ACC112 (cell line): ENCODE results near the gene TRABD2B.

ENCODE experiments used
- H2AFZ ChIP-seq: fragments of 200-600 bp; sonication (generic); one replicate; pipeline ENCODE4 v1.6.0; 2017; ENCODE audit warnings: antibody characterized with exemption, low read length; ENCODE audit not compliant: unreplicated experiment
- H3K27ac ChIP-seq: fragments of 200-600 bp; sonication (generic); 2 replicates; pipeline ENCODE4 v1.5.1; 2014; ENCODE audit warnings: low read depth, mild to moderate bottlenecking, antibody characterized with exemption, low read length, moderate library complexity
- H3K27me3 ChIP-seq: fragments of 200-600 bp; sonication (generic); 2 replicates; pipeline ENCODE4 v1.6.1; 2014; ENCODE audit warnings: mild to moderate bottlenecking, antibody characterized with exemption, low read length, moderate library complexity, mixed read lengths; ENCODE audit not compliant: insufficient read depth
- H3K36me3 ChIP-seq: fragments of 200-600 bp; sonication (generic); 2 replicates; pipeline ENCODE4 v1.6.1; 2016; ENCODE audit warnings: mild to moderate bottlenecking, antibody characterized with exemption, low read length, moderate library complexity, mixed read lengths; ENCODE audit not compliant: insufficient read depth
- H3K4me1 ChIP-seq: fragments of 200-600 bp; sonication (generic); one replicate; pipeline ENCODE4 v1.6.1; 2016; ENCODE audit warnings: low read length, mixed read lengths; ENCODE audit not compliant: insufficient read depth, unreplicated experiment, control insufficient read depth
- H3K4me3 ChIP-seq: fragments of 200-600 bp; sonication (generic); 2 replicates; pipeline ENCODE4 v1.5.1; 2014; ENCODE audit warnings: mild to moderate bottlenecking, low read depth, low read length
- H3K79me2 ChIP-seq: fragments of 200-600 bp; sonication (generic); one replicate; pipeline ENCODE4 v1.6.0; 2016; ENCODE audit warnings: low read length; ENCODE audit not compliant: control insufficient read depth, unreplicated experiment, insufficient read depth

The TRABD2B gene

DNA sequence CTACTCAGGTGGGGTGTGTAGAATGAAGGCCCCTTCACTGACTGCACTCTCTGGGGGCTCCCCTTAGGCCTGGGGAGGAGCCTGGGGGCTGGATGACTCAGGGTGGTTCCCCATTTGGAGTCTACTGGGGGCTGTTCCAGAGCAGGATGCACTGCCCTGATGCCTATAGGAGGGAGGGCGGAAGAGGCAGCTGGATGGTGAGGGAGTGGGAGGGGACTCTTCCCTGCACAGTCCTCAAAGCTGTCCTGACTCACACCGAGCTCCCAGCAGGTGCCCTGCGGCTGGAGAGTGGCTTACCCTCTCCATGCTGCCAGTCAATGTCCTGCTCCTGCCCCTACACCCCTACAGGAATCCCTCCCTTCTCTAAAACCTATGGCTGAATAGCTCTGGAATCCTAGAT, 204.4 kb downstream of the TRABD2B start:
- H3K4me1 ChIP-seq = no peaks in the 10 kb centered on the region
- no peak overlapping the region for H2AFZ ChIP-seq
- no peaks in the 10 kb centered on the region for H3K36me3 ChIP-seq
- H3K27me3 ChIP-seq = no peaks in the 10 kb centered on the region
- no peaks in the 10 kb centered on the region for H3K79me2 ChIP-seq
- H3K4me3 ChIP-seq = no peak overlapping the region
- H3K27ac ChIP-seq = no peak overlapping the region

GRCh38 chr1:47791879-47792608, 205.1 kb downstream of the TRABD2B start:
- Histone ChIP-seq H2AFZ (no peak overlapping the region), H3K79me2 (no peaks in the 10 kb centered on the region), H3K36me3 (no peaks in the 10 kb centered on the region), H3K4me1 (no peaks in the 10 kb centered on the region), H3K27ac (no peak overlapping the region), H3K27me3 (no peaks in the 10 kb centered on the region), H3K4me3 (no peak overlapping the region)

DNA sequence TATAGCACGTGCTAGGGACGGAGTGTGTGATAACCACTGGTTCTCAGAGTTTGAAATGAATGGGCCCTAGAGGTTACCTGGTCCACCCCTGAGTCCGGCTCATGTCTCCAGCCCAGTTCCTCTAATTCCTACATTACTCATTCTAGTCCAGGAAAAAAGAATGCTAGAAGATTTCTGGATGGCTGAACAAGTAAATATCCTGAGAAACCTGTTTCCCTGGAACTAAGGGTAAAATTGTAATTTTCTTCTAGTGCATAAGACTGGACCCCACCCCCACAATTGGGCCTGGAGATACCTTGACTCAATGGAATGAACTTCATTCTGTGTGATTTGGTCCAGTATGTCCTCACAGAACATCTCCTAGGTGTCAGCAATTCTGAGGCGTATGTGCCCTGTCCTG, 208.4 kb downstream of the TRABD2B start:
- H3K27ac ChIP-seq = no peak overlapping the region
- H3K36me3 ChIP-seq = no peaks in the 10 kb centered on the region
- no peaks in the 10 kb centered on the region for H3K4me1 ChIP-seq
- no peak overlapping the region for H3K4me3 ChIP-seq
- H3K79me2 ChIP-seq = no peaks in the 10 kb centered on the region
- no peaks in the 10 kb centered on the region for H3K27me3 ChIP-seq
- no peak overlapping the region for H2AFZ ChIP-seq

GRCh38 chr1:47787560-47787959, 209.6 kb downstream of the TRABD2B start:
- H3K27ac ChIP-seq = no peak overlapping the region
- no peaks in the 10 kb centered on the region for H3K79me2 ChIP-seq
- H2AFZ ChIP-seq = no peak overlapping the region
- H3K4me1 ChIP-seq = no peaks in the 10 kb centered on the region
- H3K36me3 ChIP-seq = no peaks in the 10 kb centered on the region
- no peak overlapping the region for H3K4me3 ChIP-seq
- H3K27me3 ChIP-seq = no peaks in the 10 kb centered on the region

DNA sequence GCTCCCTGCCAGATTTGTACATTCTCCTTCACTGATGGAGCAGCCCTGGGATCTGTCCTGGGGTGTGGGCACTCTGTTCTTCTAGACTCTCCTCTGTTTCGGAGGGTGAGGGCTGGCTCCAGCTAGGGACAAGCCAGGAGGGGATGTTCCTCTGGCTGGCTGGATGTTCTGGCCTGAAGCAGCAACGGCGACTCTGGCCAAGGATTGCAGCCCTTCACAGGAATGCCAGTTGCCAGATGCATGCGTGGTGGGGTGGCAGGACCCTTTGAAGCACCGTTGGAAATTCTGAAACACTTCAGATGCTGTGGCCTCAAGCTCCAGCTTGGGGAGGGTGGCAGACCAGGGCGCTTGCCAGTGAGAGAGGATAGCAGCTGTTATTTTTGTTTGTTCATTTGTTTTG, 210.9 kb downstream of the TRABD2B start:
- no peaks in the 10 kb centered on the region for H3K79me2 ChIP-seq
- H3K4me3 ChIP-seq = no peak overlapping the region
- no peaks in the 10 kb centered on the region for H3K27me3 ChIP-seq
- no peaks in the 10 kb centered on the region for H3K4me1 ChIP-seq
- H3K36me3 ChIP-seq = no peaks in the 10 kb centered on the region
- H3K27ac ChIP-seq = no peak overlapping the region
- no peak overlapping the region for H2AFZ ChIP-seq

DNA sequence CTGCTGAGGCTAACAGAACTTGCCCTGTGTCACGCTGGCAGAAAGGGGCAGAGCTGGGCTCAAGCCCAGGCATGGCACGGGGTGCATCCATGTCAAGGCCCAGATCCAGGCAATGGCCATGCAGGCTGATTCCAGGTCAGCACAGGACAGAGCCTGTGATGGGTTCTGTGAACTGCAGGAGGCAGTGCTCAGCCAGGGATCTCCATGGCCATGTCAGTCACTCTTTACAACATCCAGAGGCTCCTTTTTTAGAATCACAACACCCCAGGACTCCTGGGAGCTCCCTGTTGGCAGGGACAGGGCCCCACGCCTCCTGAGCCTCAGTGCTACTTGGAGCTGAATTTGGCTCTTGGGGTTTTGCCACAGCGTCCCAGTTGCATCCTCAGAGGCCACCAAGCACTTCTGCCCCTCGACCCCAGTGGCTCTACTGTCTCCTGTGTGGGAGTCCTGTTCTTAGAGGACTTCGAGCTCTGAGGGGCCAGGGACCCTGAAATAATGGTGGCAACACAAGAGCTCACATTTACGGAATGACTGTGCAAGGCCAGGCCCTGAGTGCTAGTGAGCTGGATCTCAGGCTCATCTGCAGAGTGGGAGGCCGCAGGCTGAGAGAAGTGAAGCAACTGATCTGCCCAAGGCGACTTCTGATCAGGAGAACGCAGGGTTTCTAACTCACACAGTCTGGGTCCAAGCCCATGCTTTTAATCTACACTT, 211.5 kb downstream of the TRABD2B start:
- H3K4me3 ChIP-seq = no peak overlapping the region
- H3K27me3 ChIP-seq = no peaks in the 10 kb centered on the region
- H3K36me3 ChIP-seq = no peaks in the 10 kb centered on the region
- no peak overlapping the region for H3K27ac ChIP-seq
- no peak overlapping the region for H2AFZ ChIP-seq
- no peaks in the 10 kb centered on the region for H3K4me1 ChIP-seq
- H3K79me2 ChIP-seq = no peaks in the 10 kb centered on the region

DNA sequence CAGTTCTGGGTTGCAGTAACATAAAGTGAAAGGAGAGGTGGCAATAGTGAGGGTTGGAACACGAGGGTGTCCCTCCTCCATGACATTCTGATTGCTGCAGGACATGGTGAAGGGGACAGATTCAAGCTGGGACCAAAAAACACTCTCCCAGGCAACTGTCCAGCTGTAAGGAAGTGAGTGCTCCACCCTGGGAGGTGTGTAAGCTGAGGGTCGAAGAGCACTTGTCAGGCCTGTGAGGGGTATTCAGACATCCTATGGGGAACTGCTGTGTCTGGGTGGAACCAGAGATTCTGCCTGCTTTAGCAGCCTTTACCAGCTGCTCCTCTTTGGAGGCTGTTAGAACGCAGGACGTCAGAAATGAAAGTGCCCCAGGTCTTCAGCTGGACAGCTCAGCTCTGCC, 212.1 kb downstream of the TRABD2B start:
- H2AFZ ChIP-seq = no peak overlapping the region
- no peaks in the 10 kb centered on the region for H3K79me2 ChIP-seq
- H3K27me3 ChIP-seq = no peaks in the 10 kb centered on the region
- H3K27ac ChIP-seq = no peak overlapping the region
- H3K36me3 ChIP-seq = no peaks in the 10 kb centered on the region
- H3K4me3 ChIP-seq = no peak overlapping the region
- no peaks in the 10 kb centered on the region for H3K4me1 ChIP-seq

DNA sequence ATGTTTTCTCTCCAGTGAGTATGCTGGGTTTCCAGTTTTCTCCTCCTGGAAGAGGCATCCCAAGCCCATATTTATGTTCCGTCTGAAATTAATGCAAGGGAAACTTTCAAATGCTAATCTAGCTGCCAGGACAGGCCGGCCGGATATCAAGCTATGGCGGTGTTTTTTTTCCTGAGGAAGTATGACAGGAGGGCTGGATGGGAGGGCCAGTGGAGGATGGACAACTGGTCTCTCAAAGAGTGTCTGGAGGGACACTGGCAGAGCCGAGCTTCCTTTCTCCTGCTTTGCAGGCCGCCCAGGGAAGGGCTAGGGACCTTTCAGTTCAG, 212.7 kb downstream of the TRABD2B start:
- Histone ChIP-seq H3K27ac (no peak overlapping the region), H3K4me1 (no peaks in the 10 kb centered on the region), H2AFZ (no peak overlapping the region)

GRCh38 chr1:47783638-47784496, 213.3 kb downstream of the TRABD2B start:
- Histone ChIP-seq H3K36me3 (no peaks in the 10 kb centered on the region), H2AFZ (no peak overlapping the region), H3K27me3 (no peaks in the 10 kb centered on the region), H3K4me3 (no peak overlapping the region), H3K27ac (no peak overlapping the region), H3K4me1 (no peaks in the 10 kb centered on the region), H3K79me2 (no peaks in the 10 kb centered on the region)

More for the DNA sequence above, 212.7 kb downstream of the TRABD2B start:
- Histone ChIP-seq H3K36me3 (no peaks in the 10 kb centered on the region), H3K79me2 (no peaks in the 10 kb centered on the region), H3K27me3 (no peaks in the 10 kb centered on the region), H3K4me3 (no peak overlapping the region)

DNA sequence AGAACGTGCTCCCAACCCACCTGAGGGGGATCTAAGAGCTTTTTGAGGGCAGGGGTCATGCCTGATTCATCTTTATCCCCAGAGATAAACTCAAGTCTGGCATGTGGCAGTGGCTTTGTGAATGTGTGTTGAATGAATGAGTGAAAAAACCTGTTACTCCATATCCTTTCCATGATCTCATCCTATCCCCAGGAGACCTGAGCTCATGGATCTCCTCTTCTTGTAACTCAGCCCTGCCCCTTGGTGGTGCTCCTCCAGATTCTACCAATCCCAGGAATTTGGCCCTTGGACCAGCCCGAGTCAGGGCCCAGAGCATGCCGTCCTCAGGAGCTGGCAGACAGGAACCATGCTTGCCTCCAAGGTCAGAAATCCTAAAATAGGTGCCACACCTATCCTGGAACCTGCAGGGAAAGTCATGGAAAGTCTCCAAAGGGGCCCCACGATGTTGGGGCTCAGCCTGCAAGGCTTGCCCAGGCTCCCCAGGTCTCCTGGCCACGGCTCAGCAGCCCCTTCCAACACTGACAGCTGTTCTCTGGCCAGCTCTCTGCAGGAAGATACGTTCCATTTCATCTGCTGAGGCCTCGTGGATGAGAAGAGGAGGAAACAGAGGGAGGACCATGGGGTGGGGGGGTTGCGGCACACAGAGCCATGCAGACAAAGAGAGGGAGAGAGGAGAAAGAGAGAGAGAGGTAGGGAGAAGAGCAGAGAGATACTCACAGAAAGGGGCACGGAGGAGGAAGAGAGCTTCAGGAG, 214.6 kb downstream of the TRABD2B start:
- Histone ChIP-seq H3K36me3 (no peaks in the 10 kb centered on the region), H3K4me3 (no peak overlapping the region), H2AFZ (no peak overlapping the region), H3K4me1 (no peaks in the 10 kb centered on the region), H3K27me3 (no peaks in the 10 kb centered on the region), H3K79me2 (no peaks in the 10 kb centered on the region), H3K27ac (no peak overlapping the region)
